Glomerular endothelial cell (primary cell): ENCODE measurements around the gene SNRNP70. TPM values are rescaled to one million over a fixed set of nuclear protein-coding genes. Genes with fewer than 3 reads are reported as not detected.

Experiments used
- DNase-seq: peaks from one replicate; pipeline ENCODE4 v3.0.0-alpha.2; 2011; ENCODE audit warnings: low read depth, low spot score; ENCODE audit errors: extremely low read depth
- total RNA-seq: library from RNA; depleted of rRNA; stranded (reverse); fragments of >200 nt; gene quantifications from 2 replicates; pipeline ENCODE4 v1.2.3, GENCODE V29; 2015

SNRNP70 gene
- total RNA-seq, 1 donor from 2014 or later = 289 TPM

- no peak for DNase-seq
These were observed 12.4 kb downstream of the SNRNP70 start for GRCh38 chr19:49097453-49098288.

GRCh38 chr19:49098795-49099194 lies 13.5 kb downstream of the SNRNP70 start:
- no peak for DNase-seq

GRCh38 chr19:49101160-49101559 lies 15.9 kb downstream of the SNRNP70 start:
- no peak for DNase-seq

- no peak for DNase-seq
These were observed 17.1 kb downstream of the SNRNP70 start for GRCh38 chr19:49102303-49102702.

GRCh38 chr19:49103331-49104085 lies 18.3 kb downstream of the SNRNP70 start:
- no peak for DNase-seq

GRCh38 chr19:49104229-49104864 lies 19.1 kb downstream of the SNRNP70 start:
- no peak for DNase-seq

- DNase-seq = no peak
These were observed 21.4 kb downstream of the SNRNP70 start for GRCh38 chr19:49106648-49107135.

GRCh38 chr19:49107625-49108459 lies 22.6 kb downstream of the SNRNP70 start:
- DNase-seq = no peak

GRCh38 chr19:49109051-49109450 lies 23.8 kb downstream of the SNRNP70 start:
- DNase-seq = no peak

GRCh38 chr19:49109569-49110233 lies 24.4 kb downstream of the SNRNP70 start:
- no peak for DNase-seq

GRCh38 chr19:49110567-49110966 lies 25.3 kb downstream of the SNRNP70 start:
- DNase-seq = no peak

GRCh38 chr19:49111218-49111998 lies 26.2 kb downstream of the SNRNP70 start:
- DNase-seq = no peak

GRCh38 chr19:49113762-49114629 lies 28.7 kb downstream of the SNRNP70 start, which contains the start of gene LIN7B:
Gene LIN7B, plus strand, starts transcription at chr19:49114370. Its CDS starts 35 bp downstream, at chr19:49114405.
- DNase-seq = no peak

- no peak for DNase-seq
These were observed 29.5 kb downstream of the SNRNP70 start for GRCh38 chr19:49114630-49115363.

- DNase-seq = no peak
These were observed 31.3 kb downstream of the SNRNP70 start for GRCh38 chr19:49116544-49116943.

GRCh38 chr19:49117677-49118564 lies 32.7 kb downstream of the SNRNP70 start:
- DNase-seq = no peak
